NT2/D1 (cell line): ENCODE results near the gene VPS8.

Source experiments
- SUZ12 ChIP-seq: IDR thresholded peaks from 2 replicates; pipeline ENCODE4 v1.6.1; 2011; ENCODE audit not compliant: insufficient read length, insufficient read depth; ENCODE audit errors: extremely low read depth
- YY1 ChIP-seq: IDR thresholded peaks from 2 replicates; pipeline ENCODE4 v1.6.1; 2011; ENCODE audit not compliant: insufficient read length, insufficient read depth
- ZNF274 ChIP-seq: IDR thresholded peaks from 2 replicates; pipeline ENCODE4 v1.6.1; 2011; ENCODE audit warnings: mild to moderate bottlenecking, low read depth, low read length

- no peak for TF ChIP-seq SUZ12
- TF ChIP-seq YY1: no peak
- no peak for TF ChIP-seq ZNF274
Measured at GRCh38 chr3:184765047-184765729, 46.8 kb upstream of the VPS8 start.
